Progenitor cell of endocrine pancreas (in vitro differentiated cells): ENCODE measurements around the gene POLR2L. TPM values are rescaled to one million over a fixed set of nuclear protein-coding genes. Genes with fewer than 3 reads are reported as not detected.

Experiments used
- DNase-seq: peaks from one replicate; pipeline ENCODE4 v3.0.0; 2021; ENCODE audit warnings: low spot score; ENCODE audit not compliant: unreplicated experiment
- H3K27ac Mint-ChIP-seq: 2 replicates; pipeline ENCODE4 v1.8.0; 2021; ENCODE audit warnings: mild to moderate bottlenecking, moderate library complexity, mixed read lengths
- H3K27me3 Mint-ChIP-seq: 2 replicates; pipeline ENCODE4 v1.8.0; 2021; ENCODE audit warnings: mixed read lengths
- H3K36me3 Mint-ChIP-seq: 2 replicates; pipeline ENCODE4 v1.8.0; 2022; ENCODE audit warnings: mixed read lengths; ENCODE audit not compliant: insufficient read depth
- H3K4me1 Mint-ChIP-seq: 2 replicates; pipeline ENCODE4 v1.8.0; 2021; ENCODE audit warnings: low read depth, mixed read lengths
- H3K4me3 Mint-ChIP-seq: 2 replicates; pipeline ENCODE4 v1.8.0; 2021; ENCODE audit warnings: low read depth, mild to moderate bottlenecking, moderate library complexity, mixed read lengths
- H3K9me3 Mint-ChIP-seq: 2 replicates; pipeline ENCODE4 v1.8.0; 2021; ENCODE audit warnings: low read depth, mixed read lengths
- total RNA-seq: library from RNA; stranded (reverse); gene quantifications from 2 replicates; pipeline ENCODE4 v1.2.1, GENCODE V29; 2021
- TF ChIP-seq, protein P1 (sequence below): fragments of 200-600 bp; sonication (generic); IDR thresholded peaks from one replicate; pipeline ENCODE4 v1.5.0; 2021; ENCODE audit warnings: antibody characterized with exemption, mild to moderate bottlenecking; ENCODE audit not compliant: unreplicated experiment

POLR2L gene
- total RNA-seq, 1 donor from 2014 or later: 97.9 TPM

DNA sequence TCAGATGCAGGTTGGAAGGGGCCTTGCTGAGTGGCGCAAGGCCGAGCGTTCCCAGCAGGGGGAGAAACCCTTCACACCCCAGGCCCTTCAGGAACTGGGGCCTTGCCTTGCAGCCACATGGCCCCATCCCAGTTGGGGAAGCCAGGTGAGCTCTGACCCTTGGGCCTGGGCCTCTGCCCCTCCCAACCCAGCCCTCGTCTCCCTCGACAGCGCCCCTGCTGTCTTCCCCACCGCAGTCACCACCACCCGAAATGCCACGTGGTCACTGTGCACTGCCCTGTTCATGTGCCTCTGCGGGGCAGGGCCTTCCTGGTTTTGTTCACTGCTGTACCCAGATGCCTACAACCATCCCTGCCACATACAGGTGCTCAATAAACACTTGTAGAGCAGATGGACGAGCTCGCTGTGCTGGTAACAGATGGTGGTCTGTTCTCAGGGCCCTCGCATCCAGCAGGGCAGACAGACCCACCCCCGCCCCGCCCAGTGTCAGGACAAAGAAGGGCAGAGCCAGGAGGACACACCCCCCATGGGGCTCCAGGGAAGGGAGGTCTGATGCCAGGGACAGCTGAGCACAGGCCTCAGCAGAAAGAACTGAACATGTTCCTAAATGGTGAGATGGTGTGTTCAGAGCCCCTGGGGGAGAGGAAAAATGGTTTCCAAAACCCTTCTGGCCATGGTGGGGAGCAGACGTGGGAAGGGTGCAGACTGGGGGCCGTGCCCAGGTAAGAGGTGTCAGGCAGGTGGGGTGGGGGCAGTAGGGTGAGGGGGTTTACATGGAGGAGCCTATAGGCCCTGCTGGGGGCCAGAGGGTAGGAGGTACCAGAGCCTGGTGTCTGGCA lies 3.7 kb downstream of the POLR2L start:
- Mint-ChIP-seq H3K9me3 (no peaks in the 10 kb centered on the region), H3K27me3 (no peaks in the 10 kb centered on the region), H3K4me1 (peaks cover 12% of the 10 kb centered on the region), H3K27ac (no peak overlapping the region), H3K4me3 (no peak overlapping the region), H3K36me3 (no peaks in the 10 kb centered on the region)
- DNase-seq: no peak
- TF ChIP-seq, protein P1, sequence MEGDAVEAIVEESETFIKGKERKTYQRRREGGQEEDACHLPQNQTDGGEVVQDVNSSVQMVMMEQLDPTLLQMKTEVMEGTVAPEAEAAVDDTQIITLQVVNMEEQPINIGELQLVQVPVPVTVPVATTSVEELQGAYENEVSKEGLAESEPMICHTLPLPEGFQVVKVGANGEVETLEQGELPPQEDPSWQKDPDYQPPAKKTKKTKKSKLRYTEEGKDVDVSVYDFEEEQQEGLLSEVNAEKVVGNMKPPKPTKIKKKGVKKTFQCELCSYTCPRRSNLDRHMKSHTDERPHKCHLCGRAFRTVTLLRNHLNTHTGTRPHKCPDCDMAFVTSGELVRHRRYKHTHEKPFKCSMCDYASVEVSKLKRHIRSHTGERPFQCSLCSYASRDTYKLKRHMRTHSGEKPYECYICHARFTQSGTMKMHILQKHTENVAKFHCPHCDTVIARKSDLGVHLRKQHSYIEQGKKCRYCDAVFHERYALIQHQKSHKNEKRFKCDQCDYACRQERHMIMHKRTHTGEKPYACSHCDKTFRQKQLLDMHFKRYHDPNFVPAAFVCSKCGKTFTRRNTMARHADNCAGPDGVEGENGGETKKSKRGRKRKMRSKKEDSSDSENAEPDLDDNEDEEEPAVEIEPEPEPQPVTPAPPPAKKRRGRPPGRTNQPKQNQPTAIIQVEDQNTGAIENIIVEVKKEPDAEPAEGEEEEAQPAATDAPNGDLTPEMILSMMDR: peak; percentile 40

DNA sequence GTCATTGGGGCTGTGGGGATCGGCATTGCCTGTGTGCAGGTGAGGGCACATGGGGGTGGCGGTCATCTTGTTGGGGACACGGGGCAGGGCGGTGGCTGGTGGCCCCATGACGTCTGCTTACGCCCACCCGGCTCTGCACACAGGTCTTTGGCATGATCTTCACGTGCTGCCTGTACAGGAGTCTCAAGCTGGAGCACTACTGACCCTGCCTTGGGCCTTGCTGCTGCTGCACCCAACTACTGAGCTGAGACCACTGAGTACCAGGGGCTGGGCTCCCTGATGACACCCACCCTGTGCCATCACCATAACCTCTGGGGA lies 4.4 kb downstream of the POLR2L start:
- Mint-ChIP-seq H3K9me3 (no peaks in the 10 kb centered on the region), H3K27me3 (no peaks in the 10 kb centered on the region), H3K4me1 (peaks cover 9% of the 10 kb centered on the region), H3K4me3 (no peak overlapping the region), H3K27ac (no peak overlapping the region), H3K36me3 (no peaks in the 10 kb centered on the region)
- TF ChIP-seq, protein P1: no peak
- DNase-seq: no peak

DNA sequence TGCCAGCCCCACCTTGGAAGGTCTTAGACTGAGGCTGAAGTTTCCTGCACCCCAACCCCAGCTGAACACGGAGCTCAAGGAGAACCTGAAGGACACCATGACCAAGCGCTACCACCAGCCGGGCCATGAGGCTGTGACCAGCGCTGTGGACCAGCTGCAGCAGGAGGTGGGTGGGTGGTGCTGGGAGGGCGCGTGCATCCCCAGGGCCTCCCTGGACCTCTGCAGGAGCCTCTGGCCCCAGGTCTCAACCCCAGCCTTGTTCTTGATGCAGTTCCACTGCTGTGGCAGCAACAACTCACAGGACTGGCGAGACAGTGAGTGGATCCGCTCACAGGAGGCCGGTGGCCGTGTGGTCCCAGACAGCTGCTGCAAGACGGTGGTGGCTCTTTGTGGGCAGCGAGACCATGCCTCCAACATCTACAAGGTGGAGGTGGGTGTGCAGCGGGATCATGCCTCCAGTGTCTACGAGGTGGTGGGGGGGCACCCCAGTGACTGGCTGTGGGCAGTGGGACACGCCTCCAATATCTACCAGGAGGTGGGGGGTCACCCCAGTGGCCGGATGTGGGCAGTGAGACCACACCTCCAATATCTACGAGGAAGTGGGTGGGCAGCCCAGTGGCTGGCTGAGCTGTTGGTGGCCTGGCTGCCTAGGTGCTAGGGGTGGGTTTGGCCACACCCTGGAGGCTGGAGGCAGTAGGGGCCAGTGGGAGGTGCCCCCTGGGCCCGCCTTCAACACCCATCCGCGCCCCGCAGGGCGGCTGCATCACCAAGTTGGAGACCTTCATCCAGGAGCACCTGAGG lies 4.9 kb downstream of the POLR2L start:
- Mint-ChIP-seq H3K4me1 (peaks cover 9% of the 10 kb centered on the region), H3K4me3 (no peak overlapping the region), H3K36me3 (no peaks in the 10 kb centered on the region), H3K27ac (no peak overlapping the region), H3K27me3 (peaks cover under 1% of the 10 kb centered on the region), H3K9me3 (no peaks in the 10 kb centered on the region)
- TF ChIP-seq, protein P1: no peak
- DNase-seq: no peak

DNA sequence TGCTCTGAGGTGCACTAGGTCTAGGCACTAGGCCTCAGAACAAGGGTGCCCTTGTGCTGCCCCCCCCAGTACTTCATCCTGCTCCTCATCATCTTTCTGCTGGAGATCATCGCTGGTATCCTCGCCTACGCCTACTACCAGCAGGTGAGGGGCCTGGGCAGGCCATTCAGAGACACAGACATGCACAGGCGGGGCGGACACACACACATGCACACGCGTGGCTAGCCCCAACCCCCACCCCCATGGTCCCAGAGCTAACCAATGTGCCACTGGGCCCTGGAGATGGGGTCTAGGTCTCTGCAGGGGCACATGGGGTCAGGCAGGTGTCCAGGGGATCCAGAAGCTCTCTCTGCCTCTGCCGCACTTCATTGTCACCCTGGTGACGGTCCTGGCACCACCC lies 5.6 kb downstream of the POLR2L start:
- DNase-seq: no peak
- Mint-ChIP-seq H3K4me3 (no peak overlapping the region), H3K9me3 (no peaks in the 10 kb centered on the region), H3K36me3 (no peaks in the 10 kb centered on the region), H3K27me3 (peaks cover 6% of the 10 kb centered on the region), H3K4me1 (peaks cover 11% of the 10 kb centered on the region), H3K27ac (no peak overlapping the region)
- TF ChIP-seq, protein P1: no peak

DNA sequence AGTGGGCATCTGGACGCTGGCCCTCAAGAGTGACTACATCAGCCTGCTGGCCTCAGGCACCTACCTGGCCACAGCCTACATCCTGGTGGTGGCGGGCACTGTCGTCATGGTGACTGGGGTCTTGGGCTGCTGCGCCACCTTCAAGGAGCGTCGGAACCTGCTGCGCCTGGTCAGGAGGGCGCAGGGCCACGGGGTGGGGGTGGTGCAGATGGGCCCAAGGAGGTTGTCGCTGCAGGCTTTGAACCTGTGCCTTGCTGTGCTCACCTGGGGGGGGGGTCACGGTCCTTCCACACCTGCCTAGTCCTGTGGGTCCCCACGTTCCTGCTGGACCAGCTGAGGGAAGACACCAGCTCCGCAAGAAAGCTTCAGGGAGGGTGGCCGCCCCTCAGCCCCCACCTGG lies 6.1 kb downstream of the POLR2L start:
- Mint-ChIP-seq H3K9me3 (no peaks in the 10 kb centered on the region), H3K27me3 (peaks cover 10% of the 10 kb centered on the region), H3K4me3 (no peak overlapping the region), H3K27ac (no peak overlapping the region), H3K4me1 (peaks cover 10% of the 10 kb centered on the region), H3K36me3 (no peaks in the 10 kb centered on the region)
- DNase-seq: no peak
- TF ChIP-seq, protein P1: no peak
